HG03135 (cell line): Measurements from ENCODE around the gene ONECUT3.
"Not testable (repeated sequence)": the region's sequence is repeated elsewhere in the genome, so short reads cannot be mapped to it uniquely, and the experiment has no call there.

Experiments
- ATAC-seq: cut with Tn5 transposase; IDR thresholded peaks from one replicate; pipeline ENCODE4 v1.9.1; 2021; ENCODE audit warnings: mild to moderate bottlenecking, moderate library complexity; ENCODE audit not compliant: unreplicated experiment

ONECUT3 gene

GRCh38 chr19:1755467-1756171 is 2.3 kb downstream of the ONECUT3 start:
- ATAC-seq, result no peak

GRCh38 chr19:1756264-1756663 is 3.0 kb downstream of the ONECUT3 start:
- ATAC-seq, result no peak

GRCh38 chr19:1756705-1757465 is 3.6 kb downstream of the ONECUT3 start:
- no peak for ATAC-seq

GRCh38 chr19:1757468-1758230 is 4.3 kb downstream of the ONECUT3 start:
- ATAC-seq, result no peak

- no peak for ATAC-seq
These were observed 4.9 kb downstream of the ONECUT3 start for GRCh38 chr19:1758231-1758577.

GRCh38 chr19:1758959-1759903 is 5.9 kb downstream of the ONECUT3 start:
- ATAC-seq, result no peak

- no peak for ATAC-seq
These were observed 6.7 kb downstream of the ONECUT3 start for GRCh38 chr19:1760020-1760419.

GRCh38 chr19:1760786-1761527 is 7.7 kb downstream of the ONECUT3 start:
- ATAC-seq, result not testable (repeated sequence)

- ATAC-seq, result no peak
These were observed 8.4 kb downstream of the ONECUT3 start for GRCh38 chr19:1761528-1762242.

- ATAC-seq, result no peak
These were observed 9.2 kb downstream of the ONECUT3 start for GRCh38 chr19:1762243-1763117.

GRCh38 chr19:1763648-1764639 is 10.6 kb downstream of the ONECUT3 start:
- ATAC-seq, result no peak

- no peak for ATAC-seq
These were observed 11.4 kb downstream of the ONECUT3 start for GRCh38 chr19:1764729-1765128.

- ATAC-seq, result no peak
These were observed 12.1 kb downstream of the ONECUT3 start for GRCh38 chr19:1765232-1765903.

- ATAC-seq, result no peak
These were observed 12.8 kb downstream of the ONECUT3 start for GRCh38 chr19:1765904-1766799.

GRCh38 chr19:1766800-1767352 is 13.6 kb downstream of the ONECUT3 start:
- no peak for ATAC-seq
